CD4-positive, alpha-beta T cell (primary cell): ENCODE measurements around the gene KLHL5. TPM values are rescaled to one million over a fixed set of nuclear protein-coding genes. Genes with fewer than 3 reads are reported as not detected.
A peak's percentile ranks its signal among the peaks of the same experiment; 100 is the strongest.

Source experiments
- ATAC-seq: fragments of 200-7000 bp; cut with Tn5 transposase; one replicate; pipeline ENCODE4 v1.10.0; 2022; ENCODE audit warnings: mild to moderate bottlenecking; ENCODE audit not compliant: poor library complexity
- CTCF ChIA-PET: fragments of 350-600 bp; sonication (Branson Sonifier 250); formaldehyde crosslinking; loops from one replicate; lab custom pipeline; 2021; ENCODE audit warnings: antibody characterized with exemption, inconsistent platforms; lab: Charles Lee
- POLR2A ChIA-PET: fragments of 350-600 bp; sonication (Branson Sonifier 250); formaldehyde crosslinking; loops from one replicate; lab custom pipeline; 2021; ENCODE audit warnings: antibody characterized with exemption, inconsistent platforms; lab: Charles Lee
- DNase-seq, 14 experiments: peaks; one replicate each; pipeline ENCODE4 v3.0.0-alpha.2; 2013 to 2020; ENCODE audit warnings: mixed read lengths in 2 of 14
- H3K27ac ChIP-seq, 2 donors: one replicate each; pipeline versions ENCODE4 v1.5.1 to v1.7.0; 2013; ENCODE audit warnings: low read length in 2 of 2, low read depth in 1 of 2, mild to moderate bottlenecking in 1 of 2
- H3K27me3 ChIP-seq, 2 experiments: 1 replicate in 1 of 2; 2 replicates in 1 of 2; pipeline versions ENCODE4 v1.6.1 to v1.7.0; 2013; ENCODE audit warnings: low read length in 2 of 2, control low read depth in 1 of 2, mild to moderate bottlenecking in 1 of 2, moderate library complexity in 1 of 2; ENCODE audit not compliant: insufficient read depth in 2 of 2, control insufficient read depth in 1 of 2
- H3K36me3 ChIP-seq: one replicate; pipeline ENCODE4 v1.6.1; 2013; ENCODE audit warnings: low read length, control low read depth; ENCODE audit not compliant: insufficient read depth
- H3K4me1 ChIP-seq: one replicate; pipeline ENCODE4 v1.6.1; 2013; ENCODE audit warnings: low read length, control low read depth; ENCODE audit not compliant: insufficient read depth
- H3K4me3 ChIP-seq: one replicate; pipeline ENCODE4 v1.5.1; 2013; ENCODE audit warnings: mild to moderate bottlenecking, low read length, moderate library complexity
- H3K9me3 ChIP-seq, 2 experiments: 1 replicate in 1 of 2; 2 replicates in 1 of 2; pipeline versions ENCODE4 v1.6.1 to v1.7.0; 2013; ENCODE audit warnings: low read length in 2 of 2, mild to moderate bottlenecking in 2 of 2, control low read depth in 1 of 2, moderate library complexity in 1 of 2; ENCODE audit not compliant: control insufficient read depth in 1 of 2, insufficient read depth in 1 of 2
- H3K27ac Mint-ChIP-seq: one replicate; pipeline ENCODE4 v1.8.0; 2020; ENCODE audit warnings: mixed read lengths
- H3K27me3 Mint-ChIP-seq: one replicate; pipeline ENCODE4 v1.8.0; 2021; ENCODE audit warnings: mixed read lengths
- H3K36me3 Mint-ChIP-seq: one replicate; pipeline ENCODE4 v1.8.0; 2021; ENCODE audit warnings: low read depth, mixed read lengths
- H3K4me1 Mint-ChIP-seq: one replicate; pipeline ENCODE4 v1.8.0; 2021; ENCODE audit warnings: low read depth, mixed read lengths
- H3K4me3 Mint-ChIP-seq: one replicate; pipeline ENCODE4 v1.8.0; 2020; ENCODE audit warnings: mild to moderate bottlenecking, mixed read lengths
- H3K9me3 Mint-ChIP-seq: one replicate; pipeline ENCODE4 v1.8.0; 2020; ENCODE audit warnings: mixed read lengths
- CTCF ChIP-seq: fragments of 200-600 bp; IDR thresholded peaks from one replicate; pipeline ENCODE4 v1.8.0; 2022; ENCODE audit warnings: antibody characterized with exemption, mild to moderate bottlenecking
- intact Hi-C, 2 experiments: fragments of 100-400 bp; cut with DNase I in 1 of 2; cut with micrococcal nuclease in 1 of 2; formaldehyde crosslinking; loops; one replicate each; pipeline versions ENCODE4 v1.15.1 to v1.9.0; 2023 to 2025; cut with DNase I, micrococcal nuclease
- total RNA-seq, 174 experiments: library from RNA in 2 of 174; stranded (reverse) in 2 of 174; gene quantifications; one replicate each; pipeline ENCODE4 v1.2.3 and lab custom pipeline; 2021 to 2026

KLHL5 gene
- total RNA-seq, 2 experiments from 2014 or later, result 17.7 to 18.6 TPM

GRCh38 chr4:39024311-39024865, 37.6 kb upstream of the KLHL5 start:
- ATAC-seq (no peak), DNase-seq (no peak)
- Mint-ChIP-seq H3K9me3 (peaks cover 2% of the 10 kb centered on the region), H3K4me1 (peaks cover 25% of the 10 kb centered on the region), H3K27me3 (no peaks in the 10 kb centered on the region), H3K4me3 (no peak overlapping the region), H3K27ac (no peak overlapping the region), H3K36me3 (peaks cover 32% of the 10 kb centered on the region)
- TF ChIP-seq CTCF, result no peak
- Histone ChIP-seq H3K27ac (no peak overlapping the region), H3K4me3 (no peak overlapping the region), H3K9me3 (no peaks in the 10 kb centered on the region), H3K36me3 (no peaks in the 10 kb centered on the region), H3K27me3 (no peaks in the 10 kb centered on the region), H3K4me1 (peaks cover 9% of the 10 kb centered on the region)
- intact Hi-C loops, result no loop called here
- POLR2A ChIA-PET, result interaction anchor here (0.6 to 0.9 kb wide), 2 partner anchors 39 to 45 kb away, joined by 3 to 4 read pairs; no protein-coding TSS in a partner anchor
- CTCF ChIA-PET, result no interaction called here

- Mint-ChIP-seq H3K27me3 (no peaks in the 10 kb centered on the region), H3K4me1 (peaks cover 34% of the 10 kb centered on the region), H3K9me3 (peaks cover 2% of the 10 kb centered on the region), H3K36me3 (peaks cover 26% of the 10 kb centered on the region), H3K27ac (peak overlapping the region; percentile 36), H3K4me3 (no peak overlapping the region)
- ATAC-seq (no peak), DNase-seq (no peak)
- H3K27ac ChIP-seq, result no peak overlapping the region
- ChIA-PET CTCF (interaction anchor here (0.5 to 1.5 kb wide), 2 partner anchors 109 to 708 kb away, joined by 3 read pairs; no protein-coding TSS in a partner anchor), POLR2A (no interaction called here)
- H3K4me3 ChIP-seq, result no peak overlapping the region
- intact Hi-C loops, result no loop called here
- no peak for TF ChIP-seq CTCF
- H3K27me3 ChIP-seq, result no peaks in the 10 kb centered on the region
- no peaks in the 10 kb centered on the region for H3K9me3 ChIP-seq
- H3K36me3 ChIP-seq, result no peaks in the 10 kb centered on the region
- H3K4me1 ChIP-seq, result peaks cover 13% of the 10 kb centered on the region
These were observed 36.4 kb upstream of the KLHL5 start for GRCh38 chr4:39025552-39026085.

GRCh38 chr4:39026096-39026495, 35.9 kb upstream of the KLHL5 start:
- ATAC-seq, result no peak
- Mint-ChIP-seq H3K36me3 (peaks cover 26% of the 10 kb centered on the region), H3K9me3 (peaks cover 2% of the 10 kb centered on the region), H3K4me1 (peaks cover 34% of the 10 kb centered on the region), H3K27me3 (no peaks in the 10 kb centered on the region), H3K4me3 (no peak overlapping the region), H3K27ac (peak overlapping the region; percentile 36)
- TF ChIP-seq CTCF, result no peak
- CTCF ChIA-PET, result interaction anchor here (0.5 to 1.5 kb wide), 2 partner anchors 109 to 707 kb away, joined by 3 read pairs; no protein-coding TSS in a partner anchor
- intact Hi-C loops, result no loop called here
- no peaks in the 10 kb centered on the region for H3K27me3 ChIP-seq
- no peaks in the 10 kb centered on the region for H3K36me3 ChIP-seq
- H3K27ac ChIP-seq, result no peak overlapping the region
- H3K4me3 ChIP-seq, result no peak overlapping the region
- peaks cover 13% of the 10 kb centered on the region for H3K4me1 ChIP-seq
- no peaks in the 10 kb centered on the region for H3K9me3 ChIP-seq
- POLR2A ChIA-PET, result no interaction called here
- no peak for DNase-seq
